CD4-positive, alpha-beta T cell treated with Interleukin-1 beta for 1 hour (primary cell): ENCODE data around the gene SRRT.
A peak's percentile ranks its signal among the peaks of the same experiment; 100 is the strongest.
"Not testable (repeated sequence)": the region's sequence is repeated elsewhere in the genome, so short reads cannot be mapped to it uniquely, and the experiment has no call there.

Source experiments
- DNase-seq, 2 donors: peaks; one replicate each; pipeline ENCODE4 v3.0.0-alpha.2; 2020 to 2022

The SRRT gene

GRCh38 chr7:100895956-100896731 is 21.2 kb downstream of the SRRT start:
- peak; percentile 52 to 55 for DNase-seq

GRCh38 chr7:100896732-100897608 is 22.1 kb downstream of the SRRT start:
- DNase-seq: peak; percentile 58 to 72

- no peak for DNase-seq
Observed at GRCh38 chr7:100897772-100898454, 23.0 kb downstream of the SRRT start.

DNA sequence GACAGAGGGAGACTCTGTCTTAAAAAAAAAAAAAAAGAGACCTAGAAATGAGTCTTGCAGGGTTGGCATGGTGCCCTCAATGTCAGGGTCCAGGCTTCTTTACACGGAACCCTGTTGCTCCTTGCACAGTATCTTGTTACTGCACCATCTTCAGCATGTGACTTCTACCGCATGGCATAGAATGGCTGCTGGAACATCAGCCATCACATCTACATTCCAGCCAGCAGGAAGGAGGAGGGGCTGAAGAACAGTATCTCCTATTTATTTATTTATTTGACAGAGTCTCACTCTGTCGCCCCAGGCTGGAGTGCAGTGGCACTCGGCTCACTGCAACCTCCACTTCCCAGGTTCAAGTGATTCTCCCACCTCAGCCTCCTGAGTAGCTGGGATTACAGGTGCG is 24.5 kb downstream of the SRRT start:
- no peak for DNase-seq

- no peak for DNase-seq
Observed at GRCh38 chr7:100900978-100901377, 26.1 kb downstream of the SRRT start.

DNA sequence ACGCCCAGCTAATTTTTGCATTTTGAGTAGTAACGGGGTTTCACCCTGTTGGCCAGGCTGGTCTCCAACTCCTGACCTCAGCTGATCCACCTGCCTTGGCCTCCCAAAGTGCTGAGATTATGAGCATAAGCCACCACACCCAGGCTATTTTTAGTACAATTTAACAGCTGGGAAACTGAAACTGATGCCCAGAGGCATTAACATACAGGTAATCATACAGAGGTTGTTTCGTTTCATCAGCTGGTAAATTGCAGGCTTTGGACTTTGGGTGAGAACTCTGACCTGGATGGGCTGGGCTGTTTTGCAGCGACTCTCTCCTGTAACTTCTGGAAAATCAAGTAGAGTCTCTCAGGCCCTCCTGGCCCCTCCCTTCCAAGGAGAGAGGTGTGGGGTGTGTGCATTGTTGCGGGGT is 27.0 kb downstream of the SRRT start:
- DNase-seq: no peak

DNA sequence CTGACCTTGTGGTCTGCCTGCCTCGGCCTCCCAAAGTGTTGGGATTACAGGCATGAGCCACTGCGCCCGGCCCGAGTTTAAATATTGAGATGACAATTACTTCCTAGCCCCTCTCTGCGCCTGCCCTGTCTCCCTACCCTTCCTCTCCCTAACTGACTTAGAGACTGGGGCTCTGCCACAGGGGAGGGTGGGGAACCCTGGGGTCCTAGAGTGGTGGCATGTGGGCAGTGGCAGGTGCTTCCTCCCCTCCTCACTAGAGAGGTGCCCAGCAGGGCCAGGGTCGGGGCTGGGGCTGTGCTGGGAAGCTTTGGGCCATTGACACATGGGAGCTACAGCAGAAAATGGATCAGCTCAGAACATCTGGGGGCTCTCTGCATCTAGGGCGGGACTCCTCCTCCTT is 27.7 kb downstream of the SRRT start:
- DNase-seq: no peak

DNA sequence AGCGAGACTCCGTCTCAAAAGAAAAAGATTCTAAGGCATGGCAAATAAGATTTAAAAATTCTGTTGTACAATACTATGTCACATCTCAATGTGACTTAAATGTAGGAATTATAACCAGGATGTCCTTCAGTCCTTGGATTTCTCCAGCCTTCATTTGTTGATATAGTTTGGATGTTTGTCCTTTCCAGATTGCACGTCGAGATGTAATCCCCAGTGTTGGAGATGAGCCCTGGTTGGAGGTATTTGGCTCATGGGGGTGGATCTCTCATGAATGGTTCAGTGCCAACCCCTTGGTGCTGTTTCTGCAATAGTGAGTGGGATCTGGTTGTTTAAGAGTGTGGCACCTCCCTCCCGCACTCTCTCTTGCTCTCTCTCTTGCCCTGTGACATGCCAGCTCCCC is 33.6 kb downstream of the SRRT start:
- no peak for DNase-seq

DNA sequence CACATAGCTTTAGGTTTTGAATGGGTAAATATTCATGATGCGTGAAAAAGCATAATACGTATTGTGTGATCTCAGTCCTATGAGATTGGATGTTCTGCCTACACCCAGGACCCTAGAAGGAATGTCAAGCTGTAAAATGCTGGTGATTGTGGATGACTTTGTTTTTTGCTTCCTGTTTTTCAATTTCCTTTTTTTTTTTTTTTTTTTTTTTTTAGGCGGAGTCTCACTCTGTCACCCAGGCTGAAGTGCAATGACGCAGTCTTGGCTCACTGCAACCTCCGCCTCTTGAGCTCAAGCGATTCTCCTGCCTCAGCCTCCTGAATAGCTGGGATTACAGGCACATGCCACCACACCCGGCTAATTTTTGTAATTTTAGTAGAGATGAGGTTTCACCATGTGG is 35.5 kb downstream of the SRRT start:
- DNase-seq: peak in 1 of 2 donors; percentile 60

GRCh38 chr7:100911484-100911883 is 36.6 kb downstream of the SRRT start:
- DNase-seq: no peak

GRCh38 chr7:100914208-100914878 is 39.4 kb downstream of the SRRT start:
- no peak for DNase-seq

DNA sequence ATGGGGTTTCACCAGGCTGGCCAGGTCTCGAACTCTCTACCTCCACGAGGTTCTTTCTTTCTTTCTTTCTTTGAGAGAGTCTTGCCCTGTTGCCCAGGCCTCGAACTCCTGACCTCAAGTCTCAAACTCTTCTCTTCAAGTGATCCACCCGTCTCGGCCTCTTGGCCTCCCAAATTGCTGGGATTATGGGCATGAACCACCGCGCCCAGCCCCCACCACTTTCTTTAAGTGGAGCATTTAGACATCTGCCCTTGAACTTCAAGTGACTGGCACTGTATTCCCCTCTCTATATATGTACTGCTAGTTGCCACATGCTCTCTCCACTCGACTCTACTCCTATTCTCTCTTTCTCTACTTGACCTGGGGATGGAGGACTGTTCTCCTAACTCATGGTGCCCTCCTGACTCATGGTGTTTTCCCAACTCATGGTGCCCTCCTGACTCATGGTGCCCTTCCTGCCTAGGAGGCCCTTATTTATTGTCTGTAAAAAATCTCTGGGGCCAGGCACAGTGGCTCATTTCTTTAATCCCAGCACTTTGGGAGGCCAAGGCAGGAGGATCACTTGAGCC is 40.1 kb downstream of the SRRT start:
- DNase-seq: peak in 1 of 2 donors; percentile 57

DNA sequence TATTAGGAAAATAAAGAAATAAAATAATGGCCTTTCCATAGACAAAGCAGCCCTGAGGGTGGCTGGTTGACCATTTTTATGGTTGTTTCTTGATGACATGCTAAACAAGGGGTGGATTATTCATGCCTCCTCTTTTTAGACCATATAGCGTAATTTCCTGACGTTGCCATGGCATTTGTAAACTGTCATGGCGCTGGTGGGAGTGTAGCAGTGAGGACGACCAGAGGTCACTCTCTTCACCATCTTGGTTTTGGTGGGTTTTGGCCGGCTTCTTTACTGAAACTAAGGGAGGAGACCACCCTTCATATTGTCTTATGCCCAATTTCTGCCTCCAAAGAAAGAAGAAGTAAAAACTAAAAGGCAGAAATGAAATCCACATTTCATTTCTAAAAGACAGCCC is 44.4 kb downstream of the SRRT start:
- not testable (repeated sequence) for DNase-seq

GRCh38 chr7:100919779-100920437 is 45.0 kb downstream of the SRRT start:
- DNase-seq: not testable (repeated sequence)

GRCh38 chr7:100921039-100921438 is 46.1 kb downstream of the SRRT start:
- DNase-seq: no peak

- not testable (repeated sequence) for DNase-seq
Observed at GRCh38 chr7:100923616-100924015, 48.7 kb downstream of the SRRT start.

GRCh38 chr7:100929808-100930174 is 54.9 kb downstream of the SRRT start:
- DNase-seq: no peak

DNA sequence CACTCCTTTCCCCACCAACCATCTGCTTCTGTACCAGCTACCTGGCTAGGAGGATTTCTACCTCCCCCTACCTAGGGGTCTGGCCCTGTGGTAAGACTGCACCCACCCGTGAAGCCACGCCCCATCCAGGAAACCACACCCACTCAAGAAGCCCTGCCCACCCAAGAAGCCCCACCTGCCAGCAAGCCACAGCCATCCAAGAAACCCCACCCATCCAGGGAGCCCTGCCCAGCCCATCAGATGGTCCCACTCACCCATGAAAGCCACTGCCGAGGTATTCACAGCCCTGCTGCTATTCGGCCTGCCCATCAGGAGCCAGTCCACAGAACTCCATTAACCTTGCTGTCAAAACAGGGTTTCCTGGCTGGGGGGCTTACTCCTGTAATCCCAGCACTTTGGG is 58.8 kb downstream of the SRRT start:
- no peak for DNase-seq

- not testable (repeated sequence) for DNase-seq
Observed at GRCh38 chr7:100935381-100935780, 60.5 kb downstream of the SRRT start.

DNA sequence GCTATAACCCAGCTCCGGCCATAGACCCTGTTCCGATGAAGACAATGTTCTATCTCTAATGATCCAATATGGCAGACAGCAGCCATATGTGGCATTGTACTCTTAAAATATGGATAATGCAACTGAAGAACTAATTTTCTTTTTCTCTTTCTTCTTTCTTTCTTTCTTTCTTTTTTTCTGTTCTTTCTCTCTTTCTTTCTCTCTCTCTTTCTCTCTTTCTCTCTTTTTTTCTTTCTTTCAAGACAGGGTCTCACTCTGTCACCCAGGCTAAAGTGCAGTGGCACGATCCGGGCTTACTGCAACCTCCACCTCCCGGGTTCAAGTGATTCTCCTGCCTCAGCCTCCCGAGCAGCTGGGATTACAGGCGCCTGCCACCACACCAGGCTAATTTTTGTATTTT is 61.3 kb downstream of the SRRT start:
- DNase-seq: not testable (repeated sequence)
